HEK293 (cell line): ENCODE results near the gene EVC.

Source experiments
- CTCF ChIA-PET: fragments of 350-600 bp; formaldehyde crosslinking; extraction: SDS; loops from one replicate; lab custom pipeline; 2021; ENCODE audit warnings: antibody characterized with exemption; lab: Yijun Ruan, JAX
- POLR2A ChIA-PET: fragments of 300-600 bp; formaldehyde crosslinking; extraction: SDS; loops from one replicate; lab custom pipeline; 2020; ENCODE audit warnings: antibody characterized with exemption, inconsistent platforms; lab: Yijun Ruan, JAX
- H3K27ac ChIP-seq: fragments of 200-500 bp; sonication (Bioruptor generic); 2 replicates; pipeline ENCODE4 v1.5.1; 2014; ENCODE audit warnings: low read depth, low read length, control low read depth, inconsistent platforms; ENCODE audit errors: extremely low read depth
- H3K36me3 ChIP-seq, 2 experiments: fragments of 200-500 bp in 1 of 2; sonication (Bioruptor generic) in 1 of 2; 1 replicate in 1 of 2; 2 replicates in 1 of 2; pipeline ENCODE4 v1.5.1; 2014 to 2017; ENCODE audit warnings: inconsistent platforms in 2 of 2, low read length in 2 of 2; ENCODE audit not compliant: control insufficient read depth in 2 of 2, insufficient read depth in 1 of 2
- H3K4me1 ChIP-seq: fragments of 200-500 bp; sonication (Bioruptor generic); 2 replicates; pipeline ENCODE4 v1.5.1; 2014; ENCODE audit warnings: mild to moderate bottlenecking, low read length, inconsistent platforms; ENCODE audit not compliant: control insufficient read depth, insufficient read depth
- H3K4me3 ChIP-seq: 2 replicates; pipeline ENCODE4 v1.5.1; 2011; ENCODE audit warnings: low read depth, mild to moderate bottlenecking, control low read depth, low read length, moderate library complexity
- H3K9me3 ChIP-seq: fragments of 200-500 bp; sonication (Bioruptor generic); 2 replicates; pipeline ENCODE4 v1.5.1; 2014; ENCODE audit warnings: low read depth, low read length, inconsistent platforms; ENCODE audit not compliant: control insufficient read depth, insufficient read depth
- BCL11B ChIP-seq: fragments of 450-650 bp; formaldehyde crosslinking; IDR thresholded peaks from 2 replicates; pipeline ENCODE4 v1.5.1; 2016; ENCODE audit warnings: low read depth, missing biosample characterization, missing genetic modification characterization
- KLF1 ChIP-seq: fragments of 450-650 bp; formaldehyde crosslinking; IDR thresholded peaks from 2 replicates; pipeline ENCODE4 v1.5.1; 2016; ENCODE audit warnings: missing biosample characterization, missing genetic modification characterization
- PRDM4 ChIP-seq: fragments of 450-650 bp; formaldehyde crosslinking; IDR thresholded peaks from 2 replicates; pipeline ENCODE4 v1.5.1; 2017; ENCODE audit warnings: missing biosample characterization, missing genetic modification characterization
- SALL2 ChIP-seq: fragments of 450-650 bp; formaldehyde crosslinking; IDR thresholded peaks from 2 replicates; pipeline ENCODE4 v1.5.0; 2017; ENCODE audit warnings: missing biosample characterization, mild to moderate bottlenecking, missing genetic modification characterization, borderline replicate concordance
- SP7 ChIP-seq: fragments of 450-650 bp; formaldehyde crosslinking; IDR thresholded peaks from 2 replicates; pipeline ENCODE4 v1.5.1; 2016; ENCODE audit warnings: missing biosample characterization, missing genetic modification characterization
- ZBTB17 ChIP-seq: fragments of 450-650 bp; formaldehyde crosslinking; IDR thresholded peaks from 2 replicates; pipeline ENCODE4 v1.5.1; 2016; ENCODE audit warnings: missing biosample characterization, missing genetic modification characterization
- ZBTB44 ChIP-seq: fragments of 450-650 bp; IDR thresholded peaks from 2 replicates; pipeline ENCODE4 v1.5.1; 2018; ENCODE audit warnings: missing biosample characterization, mild to moderate bottlenecking, missing genetic modification characterization
- ZBTB7A ChIP-seq: fragments of 450-650 bp; formaldehyde crosslinking; IDR thresholded peaks from 2 replicates; pipeline ENCODE4 v1.5.1; 2016; ENCODE audit warnings: low read depth, missing biosample characterization, missing genetic modification characterization
- ZFP69B ChIP-seq: fragments of 450-650 bp; formaldehyde crosslinking; IDR thresholded peaks from 2 replicates; pipeline ENCODE4 v1.5.1; 2016; ENCODE audit warnings: missing biosample characterization, missing genetic modification characterization
- ZNF24 ChIP-seq: fragments of 450-650 bp; formaldehyde crosslinking; IDR thresholded peaks from 2 replicates; pipeline ENCODE4 v1.5.1; 2016; ENCODE audit warnings: missing biosample characterization, missing genetic modification characterization
- ZNF280D ChIP-seq: fragments of 450-650 bp; formaldehyde crosslinking; IDR thresholded peaks from 2 replicates; pipeline ENCODE4 v1.5.1; 2016; ENCODE audit warnings: missing biosample characterization, missing genetic modification characterization
- ZNF354C ChIP-seq: fragments of 450-650 bp; formaldehyde crosslinking; IDR thresholded peaks from 2 replicates; pipeline ENCODE4 v1.5.1; 2016; ENCODE audit warnings: missing biosample characterization, missing genetic modification characterization, low read depth, borderline replicate concordance
- ZNF514 ChIP-seq: fragments of 450-650 bp; formaldehyde crosslinking; IDR thresholded peaks from 2 replicates; pipeline ENCODE4 v1.5.1; 2016; ENCODE audit warnings: missing biosample characterization, missing genetic modification characterization
- ZNF529 ChIP-seq: fragments of 450-650 bp; formaldehyde crosslinking; IDR thresholded peaks from 2 replicates; pipeline ENCODE4 v1.5.1; 2017; ENCODE audit warnings: missing genetic modification characterization, missing biosample characterization; ENCODE audit not compliant: insufficient replicate concordance
- ZNF561 ChIP-seq: fragments of 450-650 bp; IDR thresholded peaks from 2 replicates; pipeline ENCODE4 v1.5.1; 2018; ENCODE audit warnings: missing biosample characterization, missing genetic modification characterization, borderline replicate concordance
- ZNF639 ChIP-seq: fragments of 450-650 bp; formaldehyde crosslinking; IDR thresholded peaks from 2 replicates; pipeline ENCODE4 v1.5.1; 2016; ENCODE audit warnings: missing biosample characterization, missing genetic modification characterization
- ZNF837 ChIP-seq: fragments of 450-650 bp; formaldehyde crosslinking; IDR thresholded peaks from 2 replicates; pipeline ENCODE4 v1.5.1; 2016; ENCODE audit warnings: missing biosample characterization, missing genetic modification characterization
- ZSCAN4 ChIP-seq: fragments of 450-650 bp; formaldehyde crosslinking; IDR thresholded peaks from 2 replicates; pipeline ENCODE4 v1.5.1; 2017; ENCODE audit warnings: missing biosample characterization, missing genetic modification characterization

EVC gene

GRCh38 chr4:5826437-5827107 lies 115.6 kb downstream of the EVC start (continued):
- TF ChIP-seq ZNF280D (tag by site-specific recombination) (no peak), ZNF529 (tag by site-specific recombination) (no peak), ZFP69B (tag by site-specific recombination) (no peak), ZNF639 (no peak), ZNF514 (tag by site-specific recombination) (no peak), ZNF24 (no peak), ZNF354C (tag by site-specific recombination) (no peak), ZBTB17 (no peak)

GRCh38 chr4:5827108-5828004 lies 116.4 kb downstream of the EVC start:
- ChIA-PET CTCF (interaction anchor here (0.6 kb wide), 2 partner anchors 173 to 294 kb away, joined by 3 read pairs; no protein-coding TSS in a partner anchor), POLR2A (no interaction called here)
- TF ChIP-seq ZSCAN4 (tag by site-specific recombination): 0 out of 2 replicates have a peak, but pooled peaks have one; percentile 35
- TF ChIP-seq SP7 (tag by site-specific recombination): no peak
- H3K4me1 ChIP-seq: no peaks in the 10 kb centered on the region
- H3K27ac ChIP-seq: no peak overlapping the region
- no peaks in the 10 kb centered on the region for H3K9me3 ChIP-seq
- peaks cover 0 to 40% of the 10 kb centered on the region in 2 experiments; a peak in 1 of 3 replicates for H3K36me3 ChIP-seq
- no peak overlapping the region for H3K4me3 ChIP-seq

GRCh38 chr4:5828005-5828391 lies 117.0 kb downstream of the EVC start:
- peaks cover 0 to 36% of the 10 kb centered on the region in 2 experiments; a peak in 1 of 3 replicates for H3K36me3 ChIP-seq
- CTCF ChIA-PET: interaction anchor here (0.6 kb wide), 1 partner anchor 293 kb away, joined by 3 read pairs; no protein-coding TSS in a partner anchor
- POLR2A ChIA-PET: no interaction called here

GRCh38 chr4:5836943-5837342 lies 125.9 kb downstream of the EVC start:
- CTCF ChIA-PET: no interaction called here
- POLR2A ChIA-PET: no interaction called here
- Histone ChIP-seq H3K27ac (no peak overlapping the region), H3K36me3 (no peaks in the 10 kb centered on the region), H3K4me1 (no peaks in the 10 kb centered on the region), H3K4me3 (no peak overlapping the region), H3K9me3 (no peaks in the 10 kb centered on the region)
- TF ChIP-seq ZNF561 (tag by site-specific recombination) (no peak), PRDM4 (tag by site-specific recombination) (no peak), ZNF837 (no peak), ZNF529 (tag by site-specific recombination) (no peak), SALL2 (tag by site-specific recombination) (no peak), ZBTB44 (no peak), ZBTB7A (tag by site-specific recombination) (no peak)

More at GRCh38 chr4:5828005-5828391, 117.0 kb downstream of the EVC start:
- H3K4me3 ChIP-seq: no peak overlapping the region
- H3K27ac ChIP-seq: no peak overlapping the region
- H3K4me1 ChIP-seq: no peaks in the 10 kb centered on the region
- H3K9me3 ChIP-seq: no peaks in the 10 kb centered on the region
- 0 out of 2 replicates have a peak, but pooled peaks have one; percentile 23 for TF ChIP-seq KLF1 (tag by site-specific recombination)
- no peak for TF ChIP-seq BCL11B
